ENCODE results near the gene CCDC88C. TPM values are rescaled to one million over a fixed set of nuclear protein-coding genes. Genes with fewer than 3 reads are reported as not detected.

Gene CCDC88C
- total RNA-seq, 2 donors from 2014 or later, result 4.0 to 4.4 TPM

- Histone ChIP-seq H3K36me3 (no peaks in the 10 kb centered on the region), H3K27me3 (no peaks in the 10 kb centered on the region), H3K9me3 (no peaks in the 10 kb centered on the region), H3K27ac (no peak overlapping the region), H3K4me1 (peaks cover 0 to 10% of the 10 kb centered on the region in 2 donors), H3K4me3 (no peak overlapping the region)
- no peak for TF ChIP-seq CTCF (IDR thresholded peaks at IDR 0.05)
- DNase-seq (ENCODE audit: low spot score), result no peak
Measured at GRCh38 chr14:91398707-91399106, 18.9 kb downstream of the CCDC88C start.

GRCh38 chr14:91397965-91398591, 19.5 kb downstream of the CCDC88C start:
- Histone ChIP-seq H3K9me3 (no peaks in the 10 kb centered on the region), H3K4me1 (peaks cover 0 to 12% of the 10 kb centered on the region in 2 donors), H3K27ac (no peak overlapping the region), H3K4me3 (no peak overlapping the region), H3K36me3 (no peaks in the 10 kb centered on the region), H3K27me3 (no peaks in the 10 kb centered on the region)
- DNase-seq (ENCODE audit: low spot score), result no peak
- no peak for TF ChIP-seq CTCF (IDR thresholded peaks at IDR 0.05)

GRCh38 chr14:91396959-91397815, 20.4 kb downstream of the CCDC88C start:
- H3K27me3 ChIP-seq, result no peaks in the 10 kb centered on the region
- H3K27ac ChIP-seq, result no peak overlapping the region
- H3K4me3 ChIP-seq, result no peak overlapping the region
- DNase-seq (ENCODE audit: low spot score), result no peak
- H3K36me3 ChIP-seq, result no peaks in the 10 kb centered on the region
- TF ChIP-seq CTCF (IDR thresholded peaks at IDR 0.05), result no peak
- H3K9me3 ChIP-seq, result no peaks in the 10 kb centered on the region
- peaks cover 0 to 20% of the 10 kb centered on the region in 2 donors for H3K4me1 ChIP-seq

GRCh38 chr14:91396013-91396660, 21.5 kb downstream of the CCDC88C start:
- Histone ChIP-seq H3K36me3 (no peaks in the 10 kb centered on the region), H3K27ac (no peak overlapping the region), H3K4me3 (no peak overlapping the region), H3K27me3 (no peaks in the 10 kb centered on the region), H3K4me1 (peaks cover 0 to 20% of the 10 kb centered on the region in 2 donors), H3K9me3 (no peaks in the 10 kb centered on the region)
- TF ChIP-seq CTCF (IDR thresholded peaks at IDR 0.05), result no peak
- DNase-seq (ENCODE audit: low spot score), result no peak

- Histone ChIP-seq H3K9me3 (no peaks in the 10 kb centered on the region), H3K4me1 (peaks cover 0 to 20% of the 10 kb centered on the region in 2 donors), H3K4me3 (no peak overlapping the region), H3K27ac (no peak overlapping the region), H3K36me3 (no peaks in the 10 kb centered on the region), H3K27me3 (no peaks in the 10 kb centered on the region)
- DNase-seq (ENCODE audit: low spot score), result no peak
- TF ChIP-seq CTCF (IDR thresholded peaks at IDR 0.05), result no peak
Measured at GRCh38 chr14:91395466-91395865, 22.2 kb downstream of the CCDC88C start.

All from right atrium auricular region (tissue), 2 donors.